ENCODE results near the gene HCCS. TPM values are rescaled to one million over a fixed set of nuclear protein-coding genes. Genes with fewer than 3 reads are reported as not detected.

The HCCS gene
- total RNA-seq, result 8.8 and 13.3 TPM in 2 replicates

GRCh38 chrX:11111037-11111851, at the start of gene HCCS:
Gene HCCS, plus strand, starts transcription at chrX:11111332. Its CDS starts 729 bp downstream, at chrX:11112061.

Other genes with a start within 250 kb of the HCCS start
- not detected in 2 replicates for gene AMELX, start 182.1 kb downstream of the HCCS start, total RNA-seq